HCT116 (cell line): Measurements from ENCODE around the gene MYPN. TPM values are rescaled to one million over a fixed set of nuclear protein-coding genes. Genes with fewer than 3 reads are reported as not detected.

Experiments used
- ATAC-seq: fragments of 200-7000 bp; cut with Tn5 transposase; 2 replicates; pipeline ENCODE4 v1.9.1; 2020; ENCODE audit warnings: mild to moderate bottlenecking, moderate library complexity
- BruUV-seq: library from RNA; stranded (reverse); fragments of 400-500 nt; replicated peaks from 2 replicates; lab custom pipeline; 2021; lab: Mats Ljungman, UMichigan
- CTCF ChIA-PET: fragments of 300-600 bp; sonication (Branson Sonifier 250); formaldehyde crosslinking; loops from one replicate; lab custom pipeline; 2021; ENCODE audit warnings: antibody characterized with exemption; lab: Charles Lee
- POLR2A ChIA-PET: fragments of 300-600, 350-600 bp; sonication (Branson Sonifier 250); formaldehyde crosslinking; loops from one replicate; lab custom pipeline; 2021; ENCODE audit warnings: antibody characterized with exemption; lab: Charles Lee
- RAD21 ChIA-PET, 2 experiments: fragments of 300-600 bp; sonication (Branson Sonifier 250); formaldehyde crosslinking; loops; one replicate each; lab custom pipeline; 2023; ENCODE audit warnings: low total read pairs in 2 of 2; ENCODE audit not compliant: uncharacterized antibody in 2 of 2, unreplicated experiment in 2 of 2, low non-redundant PET in 1 of 2; lab: Charles Lee
- DNase-seq: peaks from one replicate; pipeline ENCODE4 v3.0.0-alpha.2; 2010; ENCODE audit warnings: low read depth, low spot score
- H2AFZ ChIP-seq: fragments of 200-600 bp; shearing (Covaris generic), sonication (generic); 2 replicates; pipeline ENCODE4 v1.6.1; 2017; ENCODE audit warnings: low read depth, mixed run types, mixed read lengths, antibody characterized with exemption, low read length; ENCODE audit not compliant: poor library complexity, severe bottlenecking
- H3K27ac ChIP-seq: 2 replicates; pipeline ENCODE4 v1.5.1; 2012; ENCODE audit warnings: low read depth, low read length
- H3K27me3 ChIP-seq: fragments of 200-600 bp; sonication (generic); 2 replicates; pipeline ENCODE4 v1.6.1; 2016; ENCODE audit warnings: mixed run types, low read length, mixed read lengths; ENCODE audit not compliant: insufficient read depth
- H3K36me3 ChIP-seq, 2 experiments: fragments of 200-500 bp in 1 of 2; fragments of 200-600 bp in 1 of 2; sonication (Bioruptor generic) in 1 of 2; sonication (generic) in 1 of 2; 2 replicates each; pipeline versions ENCODE4 v1.5.1 to v1.6.1; 2014 to 2016; ENCODE audit warnings: low read length in 2 of 2, inconsistent platforms in 1 of 2, mixed read lengths in 1 of 2, mixed run types in 1 of 2; ENCODE audit not compliant: insufficient read depth in 2 of 2, control insufficient read depth in 1 of 2
- H3K4me1 ChIP-seq, 2 experiments: fragments of 200-600 bp in 1 of 2; sonication (generic) in 1 of 2; 2 replicates each; pipeline versions ENCODE4 v1.5.1 to v1.6.1; 2012 to 2017; ENCODE audit warnings: low read length in 2 of 2, inconsistent platforms in 1 of 2, mild to moderate bottlenecking in 1 of 2, mixed read lengths in 1 of 2, mixed run types in 1 of 2, moderate library complexity in 1 of 2; ENCODE audit not compliant: insufficient read depth in 2 of 2, control insufficient read depth in 1 of 2
- H3K4me2 ChIP-seq: fragments of 200-600 bp; sonication (generic); 2 replicates; pipeline ENCODE4 v1.6.1; 2017; ENCODE audit warnings: mixed run types, low read length, mixed read lengths
- H3K4me3 ChIP-seq, 2 experiments: fragments of 200-600 bp in 1 of 2; sonication (generic) in 1 of 2; replicated peaks in 1 of 2; 2 replicates each; pipeline ENCODE4 v1.5.1; 2011 to 2016; ENCODE audit warnings: low read length in 2 of 2, control low read depth in 1 of 2, low read depth in 1 of 2, mild to moderate bottlenecking in 1 of 2, mixed read lengths in 1 of 2, mixed run types in 1 of 2
- H3K79me2 ChIP-seq: fragments of 200-600 bp; sonication (generic); 2 replicates; pipeline ENCODE4 v1.6.1; 2017; ENCODE audit warnings: mild to moderate bottlenecking, mixed run types, low read length, moderate library complexity, mixed read lengths; ENCODE audit not compliant: insufficient read depth
- H3K9ac ChIP-seq: fragments of 200-600 bp; sonication (generic); 2 replicates; pipeline ENCODE4 v1.6.1; 2016; ENCODE audit warnings: low read length, mixed read lengths
- H3K9me2 ChIP-seq: fragments of 200-600 bp; sonication (generic), shearing (Covaris generic); 2 replicates; pipeline ENCODE4 v1.6.1; 2017; ENCODE audit warnings: mixed run types, mild to moderate bottlenecking, moderate library complexity; ENCODE audit not compliant: insufficient read depth
- H3K9me3 ChIP-seq, 2 experiments: fragments of 200-500 bp in 1 of 2; fragments of 200-600 bp in 1 of 2; sonication (Bioruptor generic) in 1 of 2; sonication (generic) in 1 of 2; 2 replicates each; pipeline ENCODE4 v1.6.1; 2014 to 2017; ENCODE audit warnings: low read length in 2 of 2, mixed read lengths in 2 of 2, inconsistent platforms in 1 of 2, low read depth in 1 of 2, mild to moderate bottlenecking in 1 of 2, mixed run types in 1 of 2, moderate library complexity in 1 of 2; ENCODE audit not compliant: control insufficient read depth in 1 of 2, insufficient read depth in 1 of 2
- H4K20me1 ChIP-seq: fragments of 200-600 bp; sonication (generic), shearing (Covaris generic); 2 replicates; pipeline ENCODE4 v1.6.1; 2017; ENCODE audit warnings: mixed run types, mild to moderate bottlenecking, moderate library complexity; ENCODE audit not compliant: insufficient read depth
- CBX3 ChIP-seq: IDR thresholded peaks from 2 replicates; pipeline ENCODE4 v1.6.1; 2012; ENCODE audit warnings: low read depth
- CEBPB ChIP-seq: IDR thresholded peaks from 2 replicates; pipeline ENCODE4 v1.6.1; 2012; ENCODE audit warnings: low read depth
- EGR1 ChIP-seq: IDR thresholded peaks from 2 replicates; pipeline ENCODE4 v1.6.1; 2012; ENCODE audit warnings: low read depth
- EZH2 ChIP-seq: fragments of 200-600 bp; sonication (generic); IDR thresholded peaks from 2 replicates; pipeline ENCODE4 v1.6.1; 2017; ENCODE audit warnings: antibody characterized with exemption, mixed run types
- EZH2phosphoT487 ChIP-seq: fragments of 200-600 bp; IDR thresholded peaks from 2 replicates; pipeline ENCODE4 v1.6.1; 2018; ENCODE audit warnings: antibody characterized with exemption, borderline replicate concordance
- FOSL1 ChIP-seq: IDR thresholded peaks from 2 replicates; pipeline ENCODE4 v1.6.1; 2012; ENCODE audit warnings: low read depth
- JUND ChIP-seq: IDR thresholded peaks from 2 replicates; pipeline ENCODE4 v1.6.1; 2012
- POLR2A ChIP-seq: IDR thresholded peaks from 2 replicates; pipeline ENCODE4 v1.7.0; 2011; ENCODE audit warnings: borderline replicate concordance; ENCODE audit not compliant: insufficient read depth, insufficient read length; ENCODE audit errors: extremely low read depth
- POLR2AphosphoS5 ChIP-seq: IDR thresholded peaks from 2 replicates; pipeline ENCODE4 v1.6.1; 2011; ENCODE audit warnings: mild to moderate bottlenecking, low read depth, low read length, moderate library complexity
- RAD21 ChIP-seq: IDR thresholded peaks from 2 replicates; pipeline ENCODE4 v1.6.1; 2012; ENCODE audit warnings: low read depth, mild to moderate bottlenecking
- SIN3A ChIP-seq: IDR thresholded peaks from 2 replicates; pipeline ENCODE4 v1.6.1; 2012; ENCODE audit warnings: low read depth
- SP1 ChIP-seq: IDR thresholded peaks from 2 replicates; pipeline ENCODE4 v1.6.1; 2012; ENCODE audit warnings: low read depth
- TCF7L2 ChIP-seq: IDR thresholded peaks from 2 replicates; pipeline ENCODE4 v1.7.0; 2011; ENCODE audit warnings: borderline replicate concordance, inconsistent platforms; ENCODE audit not compliant: insufficient read depth, insufficient read length; ENCODE audit errors: extremely low read depth
- ZFX ChIP-seq: fragments of 450-650 bp; IDR thresholded peaks from 2 replicates; pipeline ENCODE4 v1.6.1; 2017
- ZNF274 ChIP-seq: fragments of 200-500 bp; sonication (Bioruptor generic); IDR thresholded peaks from 2 replicates; pipeline ENCODE4 v1.6.1; 2014; ENCODE audit warnings: mild to moderate bottlenecking, low read depth, low read length, inconsistent platforms
- intact Hi-C: fragments of 100-400 bp; cut with micrococcal nuclease; formaldehyde crosslinking; loops from 2 replicates; pipeline ENCODE4 v1.10.0; 2022
- total RNA-seq: library from RNA; stranded (reverse); gene quantifications from one replicate; pipeline ENCODE4 v1.2.1, GENCODE V29; 2021; ENCODE audit not compliant: unreplicated experiment
- TF ChIP-seq, protein P1 (sequence below), 3 experiments: fragments of 200-600 bp in 1 of 3; sonication (generic) in 1 of 3; IDR thresholded peaks in 2 of 3; conservative IDR thresholded peaks in 1 of 3; 2 replicates each; pipeline ENCODE4 v1.5.1; 2012 to 2017; ENCODE audit warnings: low read depth in 2 of 3, low read length in 2 of 3, antibody characterized with exemption in 1 of 3, borderline replicate concordance in 1 of 3, control low read depth in 1 of 3, mild to moderate bottlenecking in 1 of 3, mixed read lengths in 1 of 3, mixed run types in 1 of 3, moderate library complexity in 1 of 3; ENCODE audit not compliant: insufficient read depth in 1 of 3
- TF ChIP-seq, protein P2 (sequence below): IDR thresholded peaks from 2 replicates; pipeline ENCODE4 v1.6.1; 2011; ENCODE audit warnings: mild to moderate bottlenecking, low read length, moderate library complexity; ENCODE audit not compliant: insufficient replicate concordance; ENCODE audit errors: extremely low read depth
- TF ChIP-seq, protein P3 (sequence below): IDR thresholded peaks from 2 replicates; pipeline ENCODE4 v1.6.1; 2012
- TF ChIP-seq, protein P4 (sequence below): IDR thresholded peaks from 2 replicates; pipeline ENCODE4 v1.6.1; 2012

The MYPN gene
- total RNA-seq, 1 experiment from 2014 or later, result 0.34 TPM

DNA sequence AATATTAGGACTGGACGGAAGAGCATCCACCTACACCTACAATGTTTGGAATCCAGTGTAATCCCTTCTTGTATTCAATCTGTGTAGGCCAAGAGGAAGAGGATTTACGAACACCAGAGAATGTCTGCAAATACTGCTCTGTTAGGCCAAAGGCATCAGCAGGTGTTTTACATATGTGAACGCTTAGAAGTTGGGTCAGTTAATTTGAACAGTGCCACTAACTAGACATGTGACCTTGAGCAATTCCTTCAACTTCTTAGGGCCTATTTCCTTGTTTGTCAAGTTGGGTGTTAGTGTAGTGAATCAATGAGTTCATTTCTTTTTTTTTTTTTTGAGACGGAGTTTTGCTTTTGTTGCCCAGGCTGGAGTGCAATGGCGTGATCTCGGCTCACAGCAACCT lies 35.4 kb downstream of the MYPN start:
- BruUV-seq, result no TSS peak
- no peaks in the 10 kb centered on the region for H3K9me3 ChIP-seq
- DNase-seq (no peak), ATAC-seq (no peak)
- intact Hi-C loops, result no loop called here
- H2AFZ ChIP-seq, result no peak overlapping the region
- ChIA-PET RAD21 (no interaction called here), CTCF (interaction anchor here (1.0 kb wide), 1 partner anchor 12 kb away, joined by 4 read pairs; no protein-coding TSS in a partner anchor), POLR2A (no interaction called here)
- no peaks in the 10 kb centered on the region for H3K27me3 ChIP-seq
- H3K27ac ChIP-seq, result no peak overlapping the region
- H3K4me3 ChIP-seq, result no peak overlapping the region
- H3K9me2 ChIP-seq, result no peaks in the 10 kb centered on the region
- H3K4me2 ChIP-seq, result no peak overlapping the region
- no peaks in the 10 kb centered on the region for H3K79me2 ChIP-seq
- H4K20me1 ChIP-seq, result no peaks in the 10 kb centered on the region
- H3K9ac ChIP-seq, result no peak overlapping the region
- H3K4me1 ChIP-seq, result peaks cover 0 to 15% of the 10 kb centered on the region in 2 experiments; a peak in 2 of 4 replicates
- TF ChIP-seq EZH2 (no peak), POLR2AphosphoS5 (no peak), EGR1 (no peak), ZNF274 (no peak), FOSL1 (no peak), CBX3 (no peak), SIN3A (no peak), RAD21 (no peak), EZH2phosphoT487 (no peak), SP1 (no peak), TCF7L2 (no peak), POLR2A (no peak), JUND (no peak), ZFX (no peak), CEBPB (no peak)
- TF ChIP-seq, protein P1, sequence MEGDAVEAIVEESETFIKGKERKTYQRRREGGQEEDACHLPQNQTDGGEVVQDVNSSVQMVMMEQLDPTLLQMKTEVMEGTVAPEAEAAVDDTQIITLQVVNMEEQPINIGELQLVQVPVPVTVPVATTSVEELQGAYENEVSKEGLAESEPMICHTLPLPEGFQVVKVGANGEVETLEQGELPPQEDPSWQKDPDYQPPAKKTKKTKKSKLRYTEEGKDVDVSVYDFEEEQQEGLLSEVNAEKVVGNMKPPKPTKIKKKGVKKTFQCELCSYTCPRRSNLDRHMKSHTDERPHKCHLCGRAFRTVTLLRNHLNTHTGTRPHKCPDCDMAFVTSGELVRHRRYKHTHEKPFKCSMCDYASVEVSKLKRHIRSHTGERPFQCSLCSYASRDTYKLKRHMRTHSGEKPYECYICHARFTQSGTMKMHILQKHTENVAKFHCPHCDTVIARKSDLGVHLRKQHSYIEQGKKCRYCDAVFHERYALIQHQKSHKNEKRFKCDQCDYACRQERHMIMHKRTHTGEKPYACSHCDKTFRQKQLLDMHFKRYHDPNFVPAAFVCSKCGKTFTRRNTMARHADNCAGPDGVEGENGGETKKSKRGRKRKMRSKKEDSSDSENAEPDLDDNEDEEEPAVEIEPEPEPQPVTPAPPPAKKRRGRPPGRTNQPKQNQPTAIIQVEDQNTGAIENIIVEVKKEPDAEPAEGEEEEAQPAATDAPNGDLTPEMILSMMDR (IDR thresholded peaks at IDR 0.05 in 2 of 3, conservative IDR thresholded peaks at IDR 0.05 in 1 of 3; ENCODE audit: borderline replicate concordance in 1 of 3, insufficient read depth in 1 of 3, low read depth in 2 of 3, low read length in 2 of 3), result no peak
- TF ChIP-seq, protein P2, sequence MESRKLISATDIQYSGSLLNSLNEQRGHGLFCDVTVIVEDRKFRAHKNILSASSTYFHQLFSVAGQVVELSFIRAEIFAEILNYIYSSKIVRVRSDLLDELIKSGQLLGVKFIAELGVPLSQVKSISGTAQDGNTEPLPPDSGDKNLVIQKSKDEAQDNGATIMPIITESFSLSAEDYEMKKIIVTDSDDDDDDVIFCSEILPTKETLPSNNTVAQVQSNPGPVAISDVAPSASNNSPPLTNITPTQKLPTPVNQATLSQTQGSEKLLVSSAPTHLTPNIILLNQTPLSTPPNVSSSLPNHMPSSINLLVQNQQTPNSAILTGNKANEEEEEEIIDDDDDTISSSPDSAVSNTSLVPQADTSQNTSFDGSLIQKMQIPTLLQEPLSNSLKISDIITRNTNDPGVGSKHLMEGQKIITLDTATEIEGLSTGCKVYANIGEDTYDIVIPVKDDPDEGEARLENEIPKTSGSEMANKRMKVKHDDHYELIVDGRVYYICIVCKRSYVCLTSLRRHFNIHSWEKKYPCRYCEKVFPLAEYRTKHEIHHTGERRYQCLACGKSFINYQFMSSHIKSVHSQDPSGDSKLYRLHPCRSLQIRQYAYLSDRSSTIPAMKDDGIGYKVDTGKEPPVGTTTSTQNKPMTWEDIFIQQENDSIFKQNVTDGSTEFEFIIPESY, result no peak
- TF ChIP-seq, protein P3, sequence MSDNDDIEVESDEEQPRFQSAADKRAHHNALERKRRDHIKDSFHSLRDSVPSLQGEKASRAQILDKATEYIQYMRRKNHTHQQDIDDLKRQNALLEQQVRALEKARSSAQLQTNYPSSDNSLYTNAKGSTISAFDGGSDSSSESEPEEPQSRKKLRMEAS, result no peak
- TF ChIP-seq, protein P4, sequence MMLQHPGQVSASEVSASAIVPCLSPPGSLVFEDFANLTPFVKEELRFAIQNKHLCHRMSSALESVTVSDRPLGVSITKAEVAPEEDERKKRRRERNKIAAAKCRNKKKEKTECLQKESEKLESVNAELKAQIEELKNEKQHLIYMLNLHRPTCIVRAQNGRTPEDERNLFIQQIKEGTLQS, result no peak
- H3K36me3 ChIP-seq, result no peaks in the 10 kb centered on the region
